Memory B cell (primary cell): ENCODE data around the gene TMPRSS13.
A peak's percentile ranks its signal among the peaks of the same experiment; 100 is the strongest.

Source experiments
- ATAC-seq: fragments of 150-1000 bp; cut with Tn5 transposase; 2 replicates; pipeline ENCODE4 v1.10.0; 2021; ENCODE audit warnings: low read depth, mild to moderate bottlenecking, moderate library complexity
- DNase-seq, 2 donors: peaks; one replicate each; pipeline ENCODE4 v3.0.0; 2022; ENCODE audit warnings: low spot score in 2 of 2
- H3K27ac Mint-ChIP-seq: one replicate; pipeline ENCODE4 v1.8.0; 2022; ENCODE audit warnings: mild to moderate bottlenecking, moderate library complexity, mixed read lengths
- H3K27me3 Mint-ChIP-seq: one replicate; pipeline ENCODE4 v1.8.0; 2022; ENCODE audit warnings: mixed read lengths
- H3K36me3 Mint-ChIP-seq: one replicate; pipeline ENCODE4 v1.8.0; 2022; ENCODE audit warnings: mild to moderate bottlenecking, mixed read lengths
- H3K4me1 Mint-ChIP-seq: one replicate; pipeline ENCODE4 v1.8.0; 2022; ENCODE audit warnings: mixed read lengths
- H3K4me3 Mint-ChIP-seq: one replicate; pipeline ENCODE4 v1.8.0; 2022; ENCODE audit warnings: mild to moderate bottlenecking, moderate library complexity, mixed read lengths
- H3K9me3 Mint-ChIP-seq: one replicate; pipeline ENCODE4 v1.8.0; 2022; ENCODE audit warnings: mixed read lengths

Gene TMPRSS13

GRCh38 chr11:117892651-117893050, 36.6 kb downstream of the TMPRSS13 start:
- peaks cover 7% of the 10 kb centered on the region for H3K4me1 Mint-ChIP-seq
- H3K4me3 Mint-ChIP-seq = no peak overlapping the region
- no peak for ATAC-seq
- no peak overlapping the region for H3K27ac Mint-ChIP-seq
- peaks cover 3% of the 10 kb centered on the region for H3K36me3 Mint-ChIP-seq
- H3K27me3 Mint-ChIP-seq = peaks cover 2% of the 10 kb centered on the region
- H3K9me3 Mint-ChIP-seq = peaks cover 5% of the 10 kb centered on the region
- DNase-seq = no peak

- Mint-ChIP-seq H3K4me3 (no peak overlapping the region), H3K27ac (no peak overlapping the region), H3K36me3 (peaks cover 3% of the 10 kb centered on the region), H3K4me1 (peaks cover 9% of the 10 kb centered on the region), H3K27me3 (peaks cover 5% of the 10 kb centered on the region), H3K9me3 (peaks cover 5% of the 10 kb centered on the region)
- ATAC-seq (no peak), DNase-seq (no peak)
Measured at GRCh38 chr11:117891362-117891761, 37.8 kb downstream of the TMPRSS13 start.

GRCh38 chr11:117888139-117888566, 41.0 kb downstream of the TMPRSS13 start:
- Mint-ChIP-seq H3K27ac (no peak overlapping the region), H3K36me3 (peaks cover 3% of the 10 kb centered on the region), H3K4me3 (no peak overlapping the region), H3K27me3 (peaks cover 10% of the 10 kb centered on the region), H3K9me3 (peaks cover 5% of the 10 kb centered on the region), H3K4me1 (peaks cover 9% of the 10 kb centered on the region)
- DNase-seq (no peak), ATAC-seq (no peak)

GRCh38 chr11:117887431-117888138, 41.6 kb downstream of the TMPRSS13 start:
- peaks cover 5% of the 10 kb centered on the region for H3K9me3 Mint-ChIP-seq
- H3K36me3 Mint-ChIP-seq = peaks cover 3% of the 10 kb centered on the region
- ATAC-seq = peak; percentile 46
- peaks cover 9% of the 10 kb centered on the region for H3K4me1 Mint-ChIP-seq
- H3K27me3 Mint-ChIP-seq = peaks cover 8% of the 10 kb centered on the region
- no peak overlapping the region for H3K4me3 Mint-ChIP-seq
- no peak overlapping the region for H3K27ac Mint-ChIP-seq
- DNase-seq = no peak

GRCh38 chr11:117885777-117886176, 43.4 kb downstream of the TMPRSS13 start:
- no peak for ATAC-seq
- no peak for DNase-seq
- Mint-ChIP-seq H3K9me3 (peaks cover 2% of the 10 kb centered on the region), H3K4me1 (peaks cover 9% of the 10 kb centered on the region), H3K36me3 (no peaks in the 10 kb centered on the region), H3K27ac (no peak overlapping the region), H3K4me3 (no peak overlapping the region), H3K27me3 (peaks cover 12% of the 10 kb centered on the region)

- DNase-seq = no peak
- peaks cover 9% of the 10 kb centered on the region for H3K4me1 Mint-ChIP-seq
- H3K27me3 Mint-ChIP-seq = peaks cover 19% of the 10 kb centered on the region
- no peaks in the 10 kb centered on the region for H3K36me3 Mint-ChIP-seq
- no peak overlapping the region for H3K27ac Mint-ChIP-seq
- peaks cover 2% of the 10 kb centered on the region for H3K9me3 Mint-ChIP-seq
- H3K4me3 Mint-ChIP-seq = no peak overlapping the region
- ATAC-seq = no peak
Measured at GRCh38 chr11:117884994-117885393, 44.2 kb downstream of the TMPRSS13 start.

GRCh38 chr11:117883063-117883462, 46.1 kb downstream of the TMPRSS13 start:
- no peaks in the 10 kb centered on the region for H3K9me3 Mint-ChIP-seq
- peaks cover 30% of the 10 kb centered on the region for H3K27me3 Mint-ChIP-seq
- H3K4me1 Mint-ChIP-seq = peaks cover 5% of the 10 kb centered on the region
- no peak overlapping the region for H3K4me3 Mint-ChIP-seq
- H3K36me3 Mint-ChIP-seq = no peaks in the 10 kb centered on the region
- ATAC-seq (no peak), DNase-seq (no peak)
- no peak overlapping the region for H3K27ac Mint-ChIP-seq

GRCh38 chr11:117882311-117882905, 46.8 kb downstream of the TMPRSS13 start:
- Mint-ChIP-seq H3K4me1 (no peaks in the 10 kb centered on the region), H3K27ac (no peak overlapping the region), H3K4me3 (no peak overlapping the region), H3K36me3 (no peaks in the 10 kb centered on the region), H3K9me3 (no peaks in the 10 kb centered on the region), H3K27me3 (peaks cover 33% of the 10 kb centered on the region)
- ATAC-seq = no peak
- DNase-seq = no peak

- peaks cover under 1% of the 10 kb centered on the region for H3K4me1 Mint-ChIP-seq
- ATAC-seq = no peak
- H3K36me3 Mint-ChIP-seq = no peaks in the 10 kb centered on the region
- no peak overlapping the region for H3K27ac Mint-ChIP-seq
- peaks cover 35% of the 10 kb centered on the region for H3K27me3 Mint-ChIP-seq
- DNase-seq = no peak
- no peaks in the 10 kb centered on the region for H3K9me3 Mint-ChIP-seq
- H3K4me3 Mint-ChIP-seq = no peak overlapping the region
Measured at GRCh38 chr11:117881217-117881616, 48.0 kb downstream of the TMPRSS13 start.

GRCh38 chr11:117879516-117880480, 49.4 kb downstream of the TMPRSS13 start:
- Mint-ChIP-seq H3K4me1 (peaks cover 14% of the 10 kb centered on the region), H3K9me3 (no peaks in the 10 kb centered on the region), H3K27ac (no peak overlapping the region), H3K27me3 (peaks cover 41% of the 10 kb centered on the region), H3K36me3 (no peaks in the 10 kb centered on the region), H3K4me3 (no peak overlapping the region)
- no peak for DNase-seq
- ATAC-seq = no peak

- Mint-ChIP-seq H3K27me3 (peaks cover 42% of the 10 kb centered on the region), H3K4me1 (peaks cover 18% of the 10 kb centered on the region), H3K9me3 (no peaks in the 10 kb centered on the region), H3K4me3 (no peak overlapping the region), H3K36me3 (no peaks in the 10 kb centered on the region), H3K27ac (no peak overlapping the region)
- DNase-seq (no peak), ATAC-seq (no peak)
Measured at GRCh38 chr11:117878939-117879475, 50.2 kb downstream of the TMPRSS13 start.

- H3K9me3 Mint-ChIP-seq = no peaks in the 10 kb centered on the region
- no peak overlapping the region for H3K27ac Mint-ChIP-seq
- H3K27me3 Mint-ChIP-seq = peaks cover 45% of the 10 kb centered on the region
- ATAC-seq = no peak
- H3K36me3 Mint-ChIP-seq = no peaks in the 10 kb centered on the region
- H3K4me3 Mint-ChIP-seq = no peak overlapping the region
- DNase-seq = no peak
- peaks cover 19% of the 10 kb centered on the region for H3K4me1 Mint-ChIP-seq
Measured at GRCh38 chr11:117878314-117878938, 50.8 kb downstream of the TMPRSS13 start.

- ATAC-seq (no peak), DNase-seq (no peak)
- peaks cover 44% of the 10 kb centered on the region for H3K27me3 Mint-ChIP-seq
Measured at GRCh38 chr11:117877120-117877784, 52.0 kb downstream of the TMPRSS13 start.

More at GRCh38 chr11:117877120-117877784, 52.0 kb downstream of the TMPRSS13 start:
- Mint-ChIP-seq H3K36me3 (no peaks in the 10 kb centered on the region), H3K27ac (no peak overlapping the region), H3K4me3 (peak overlapping the region; percentile 58), H3K4me1 (peaks cover 19% of the 10 kb centered on the region), H3K9me3 (no peaks in the 10 kb centered on the region)
